ENCODE data around the gene GAPT. TPM values are rescaled to one million over a fixed set of nuclear protein-coding genes. Genes with fewer than 3 reads are reported as not detected.

The GAPT gene
- total RNA-seq, 1 donor from 2014 or later: not detected

- peak; percentile 92 to 93 for DNase-seq (ENCODE audit: low read depth in 2 of 2)
Measured at GRCh38 chr5:58460732-58461286, 30.4 kb upstream of the GAPT start.

GRCh38 chr5:58462154-58462553 lies 29.1 kb upstream of the GAPT start:
- peak; percentile 47 to 88 for DNase-seq (ENCODE audit: low read depth in 2 of 2)

GRCh38 chr5:58462623-58463230 lies 28.5 kb upstream of the GAPT start:
- DNase-seq (ENCODE audit: low read depth in 2 of 2): peak; percentile 83 to 84

GRCh38 chr5:58466939-58467338 lies 24.3 kb upstream of the GAPT start:
- DNase-seq (ENCODE audit: low read depth in 2 of 2): peak in 1 of 2 donors; percentile 53

GRCh38 chr5:58469896-58470295 lies 21.3 kb upstream of the GAPT start:
- no peak for DNase-seq (ENCODE audit: low read depth in 2 of 2)

- no peak for DNase-seq (ENCODE audit: low read depth in 2 of 2)
Measured at GRCh38 chr5:58475404-58475803, 15.8 kb upstream of the GAPT start.

- DNase-seq (ENCODE audit: low read depth in 2 of 2): peak; percentile 19 to 38
Measured at GRCh38 chr5:58477760-58478376, 13.4 kb upstream of the GAPT start.

GRCh38 chr5:58481066-58481676 lies 10.1 kb upstream of the GAPT start:
- DNase-seq (ENCODE audit: low read depth in 2 of 2): no peak

GRCh38 chr5:58481828-58482227 lies 9.4 kb upstream of the GAPT start:
- no peak for DNase-seq (ENCODE audit: low read depth in 2 of 2)

- no peak for DNase-seq (ENCODE audit: low read depth in 2 of 2)
Measured at GRCh38 chr5:58482536-58482935, 8.7 kb upstream of the GAPT start.

GRCh38 chr5:58484505-58484904 lies 6.7 kb upstream of the GAPT start:
- DNase-seq (ENCODE audit: low read depth in 2 of 2): no peak

- no peak for DNase-seq (ENCODE audit: low read depth in 2 of 2)
Measured at GRCh38 chr5:58486290-58486689, 4.9 kb upstream of the GAPT start.

- DNase-seq (ENCODE audit: low read depth in 2 of 2): no peak
Measured at GRCh38 chr5:58490402-58491050, 709 bp upstream of the GAPT start.

- no peak for DNase-seq (ENCODE audit: low read depth in 2 of 2)
Measured at GRCh38 chr5:58493141-58493540, 1.9 kb downstream of the GAPT start.

- no peak for DNase-seq (ENCODE audit: low read depth in 2 of 2)
Measured at GRCh38 chr5:58496488-58496887, 5.3 kb downstream of the GAPT start.

GRCh38 chr5:58497386-58497785 lies 6.2 kb downstream of the GAPT start:
- no peak for DNase-seq (ENCODE audit: low read depth in 2 of 2)

GRCh38 chr5:58497921-58498320 lies 6.7 kb downstream of the GAPT start:
- no peak for DNase-seq (ENCODE audit: low read depth in 2 of 2)

- DNase-seq (ENCODE audit: low read depth in 2 of 2): peak; percentile 61 to 70
Measured at GRCh38 chr5:58498340-58498942, 7.2 kb downstream of the GAPT start.

- no peak for DNase-seq (ENCODE audit: low read depth in 2 of 2)
Measured at GRCh38 chr5:58499231-58499630, 8.0 kb downstream of the GAPT start.

- no peak for DNase-seq (ENCODE audit: low read depth in 2 of 2)
Measured at GRCh38 chr5:58499941-58500340, 8.7 kb downstream of the GAPT start.

GRCh38 chr5:58501778-58502417 lies 10.7 kb downstream of the GAPT start:
- no peak for DNase-seq (ENCODE audit: low read depth in 2 of 2)
